Thoracic aorta (tissue), 2 donors: Measurements from ENCODE around the gene STUM. TPM values are rescaled to one million over a fixed set of nuclear protein-coding genes. Genes with fewer than 3 reads are reported as not detected.

Experiments
- ATAC-seq: fragments of 150-250 bp; one replicate; pipeline ENCODE4 v1.8.0; 2017; ENCODE audit warnings: low read depth; ENCODE audit not compliant: insufficient number of reproducible peaks, low FRiP score
- DNase-seq: peaks from one replicate; pipeline ENCODE4 v3.0.0-alpha.2; 2020; ENCODE audit warnings: low spot score
- H3K27ac ChIP-seq, 2 donors: fragments of 200-600 bp; sonication (generic); 1 replicate in 1 of 2; 2 replicates in 1 of 2; pipeline ENCODE4 v1.5.1; 2016; ENCODE audit warnings: mild to moderate bottlenecking in 2 of 2, moderate library complexity in 2 of 2
- H3K27me3 ChIP-seq: fragments of 200-600 bp; sonication (generic); replicated peaks from 2 replicates; pipeline ENCODE4 v1.6.0; 2016; ENCODE audit warnings: mild to moderate bottlenecking; ENCODE audit not compliant: insufficient read depth
- H3K36me3 ChIP-seq: fragments of 200-600 bp; sonication (generic); one replicate; pipeline ENCODE4 v1.5.1; 2016
- H3K4me1 ChIP-seq, 2 donors: fragments of 200-600 bp; sonication (generic); 1 replicate in 1 of 2; 2 replicates in 1 of 2; pipeline versions ENCODE4 v1.5.1 to v1.6.0; 2016; ENCODE audit warnings: low read depth in 2 of 2, mild to moderate bottlenecking in 1 of 2; ENCODE audit not compliant: control insufficient read depth in 1 of 2
- H3K4me3 ChIP-seq: fragments of 200-600 bp; sonication (generic); 2 replicates; pipeline ENCODE4 v1.5.1; 2016; ENCODE audit warnings: mild to moderate bottlenecking
- H3K9me3 ChIP-seq: fragments of 200-600 bp; sonication (generic); 2 replicates; pipeline ENCODE4 v1.5.1; 2016
- CTCF ChIP-seq: fragments of 200-600 bp; sonication (generic); IDR thresholded peaks from one replicate; pipeline ENCODE4 v1.5.1; 2019; ENCODE audit warnings: antibody characterized with exemption
- total RNA-seq, 2 donors: library from RNA; depleted of rRNA; stranded (reverse); fragments of >200 nt; gene quantifications; one replicate each; pipeline versions ENCODE4 v1.1.0 to v1.2.3, GENCODE V29; 2016

STUM gene
- total RNA-seq, 2 donors from 2014 or later, result 0.41 to 1.6 TPM

- H3K36me3 ChIP-seq, result no peaks in the 10 kb centered on the region
- no peak overlapping the region for H3K27ac ChIP-seq
- peaks cover 15 to 27% of the 10 kb centered on the region in 2 donors for H3K4me1 ChIP-seq
- TF ChIP-seq CTCF, result no peak
- DNase-seq, result no peak
- ATAC-seq, result no peak
- H3K9me3 ChIP-seq, result no peaks in the 10 kb centered on the region
- no peak overlapping the region for H3K4me3 ChIP-seq
- H3K27me3 ChIP-seq, result no peaks in the 10 kb centered on the region
Measured at GRCh38 chr1:226566760-226567159, 18.2 kb downstream of the STUM start.

- Histone ChIP-seq H3K9me3 (no peaks in the 10 kb centered on the region), H3K4me1 (peaks cover 14 to 23% of the 10 kb centered on the region in 2 donors), H3K4me3 (no peak overlapping the region), H3K27me3 (no peaks in the 10 kb centered on the region), H3K36me3 (no peaks in the 10 kb centered on the region), H3K27ac (peak overlapping the region; percentile 4 to 13)
- no peak for TF ChIP-seq CTCF
- ATAC-seq (no peak), DNase-seq (no peak)
Measured at GRCh38 chr1:226568077-226568831, 19.7 kb downstream of the STUM start.

DNA sequence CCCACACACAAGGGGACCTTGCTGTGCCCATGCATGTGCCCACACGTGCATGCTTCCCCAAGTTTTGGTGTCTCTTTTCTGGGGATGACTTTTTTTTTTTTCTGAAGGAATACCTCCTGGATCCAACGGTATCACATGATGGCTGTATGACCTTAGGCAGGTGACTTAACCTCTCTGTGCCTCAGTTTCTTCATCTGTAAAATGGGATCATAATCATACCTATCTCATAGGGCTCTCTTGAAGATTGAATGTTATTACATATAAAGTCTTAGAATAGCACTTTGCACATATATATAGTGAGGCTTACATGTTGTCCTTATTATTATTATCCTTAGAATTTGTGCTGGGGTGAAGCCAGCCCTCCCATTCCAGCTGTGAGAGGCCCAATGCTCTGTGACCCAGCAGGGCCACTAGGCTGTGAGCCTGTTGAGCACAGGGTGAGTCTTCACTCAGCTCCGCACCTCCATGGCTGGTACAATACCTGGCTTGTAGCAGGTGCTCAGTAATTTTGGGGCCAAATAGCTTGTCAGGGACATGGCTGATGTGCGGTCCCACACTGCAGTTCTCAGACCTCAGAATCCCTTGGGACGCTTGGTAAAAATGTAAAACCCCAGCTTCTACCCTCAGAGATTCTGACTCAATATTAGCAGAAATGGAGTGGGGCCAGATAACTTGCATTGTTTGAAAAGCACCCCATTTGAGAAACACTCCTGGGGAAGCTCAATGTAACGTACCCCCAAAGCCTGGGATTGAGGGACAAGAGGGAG lies 20.6 kb downstream of the STUM start:
- DNase-seq (no peak), ATAC-seq (no peak)
- Histone ChIP-seq H3K9me3 (no peaks in the 10 kb centered on the region), H3K4me3 (no peak overlapping the region), H3K27ac (peak overlapping the region in 1 of 2 donors; percentile 13), H3K27me3 (no peaks in the 10 kb centered on the region), H3K4me1 (peaks cover 12 to 14% of the 10 kb centered on the region in 2 donors), H3K36me3 (no peaks in the 10 kb centered on the region)
- TF ChIP-seq CTCF, result no peak

GRCh38 chr1:226569879-226570547 lies 21.4 kb downstream of the STUM start:
- no peak overlapping the region for H3K27ac ChIP-seq
- no peaks in the 10 kb centered on the region for H3K36me3 ChIP-seq
- TF ChIP-seq CTCF, result no peak
- no peaks in the 10 kb centered on the region for H3K27me3 ChIP-seq
- DNase-seq (no peak), ATAC-seq (no peak)
- no peaks in the 10 kb centered on the region for H3K9me3 ChIP-seq
- no peak overlapping the region for H3K4me3 ChIP-seq
- peaks cover 12 to 13% of the 10 kb centered on the region in 2 donors for H3K4me1 ChIP-seq

DNA sequence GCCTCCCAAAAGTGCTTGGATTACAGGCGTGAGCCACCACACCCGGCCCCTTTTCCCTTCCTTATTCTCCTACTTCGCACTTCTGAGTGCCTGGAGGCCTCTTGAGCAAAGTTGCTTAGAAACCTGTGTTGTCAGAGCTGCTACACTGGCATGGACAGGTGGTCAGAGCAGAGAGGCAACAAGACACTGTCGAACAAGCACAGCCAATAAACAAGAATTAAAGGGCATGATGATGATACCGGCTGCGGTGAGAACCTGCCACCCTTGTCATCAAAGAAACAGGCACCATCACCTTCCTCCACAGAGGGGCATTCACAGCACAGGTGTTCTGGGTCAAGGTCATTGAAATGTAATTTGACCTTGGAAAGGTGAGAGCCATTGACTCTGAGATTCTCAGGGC lies 23.3 kb downstream of the STUM start:
- DNase-seq, result no peak
- no peak for TF ChIP-seq CTCF
- no peak overlapping the region for H3K27ac ChIP-seq
- no peaks in the 10 kb centered on the region for H3K9me3 ChIP-seq
- H3K4me1 ChIP-seq, result peaks cover 12 to 13% of the 10 kb centered on the region in 2 donors
- H3K27me3 ChIP-seq, result no peaks in the 10 kb centered on the region
- H3K36me3 ChIP-seq, result no peaks in the 10 kb centered on the region
- ATAC-seq, result no peak
- H3K4me3 ChIP-seq, result no peak overlapping the region
